Aortic smooth muscle cell (primary cell): ENCODE data around the gene IFNA14. TPM values are rescaled to one million over a fixed set of nuclear protein-coding genes. Genes with fewer than 3 reads are reported as not detected.

Source experiments
- total RNA-seq: library from RNA; depleted of rRNA; stranded (reverse); fragments of >200 nt; gene quantifications from 2 replicates; pipeline ENCODE4 v1.2.3, GENCODE V29; 2014

IFNA14 gene
- total RNA-seq = not detected in 2 replicates

GRCh38 chr9:21239911-21240310 lies at the start of gene IFNA14:
IFNA14 (minus strand) TSS chr9:21240005; CDS start chr9:21239935, 70 bp downstream.

GRCh38 chr9:21228122-21228521 lies 11.7 kb downstream of the IFNA14 start, which contains the start of gene IFNA17:
IFNA17 (minus strand) TSS chr9:21228222; CDS start chr9:21228173, 49 bp downstream.

GRCh38 chr9:21217211-21217610 lies 22.6 kb downstream of the IFNA14 start, which contains the start of gene IFNA16:
IFNA16 (minus strand) TSS chr9:21217311; CDS start chr9:21217305, 6 bp downstream.

GRCh38 chr9:21207043-21207442 lies 32.8 kb downstream of the IFNA14 start, which contains the start of gene IFNA10:
IFNA10 (minus strand) TSS chr9:21207143; CDS start chr9:21207097, 46 bp downstream.

GRCh38 chr9:21202105-21202504 lies 37.7 kb downstream of the IFNA14 start, which contains the start of gene IFNA7:
IFNA7 (minus strand) TSS chr9:21202205; CDS start chr9:21202165, 40 bp downstream.

Other genes with a start within 250 kb of the IFNA14 start
- 1.2 and 1.7 TPM in 2 replicates for gene HACD4, start 208.4 kb downstream of the IFNA14 start, total RNA-seq
- gene IFNB1, start 162.1 kb downstream of the IFNA14 start, total RNA-seq = not detected in 2 replicates
- gene IFNW1, start 98.2 kb downstream of the IFNA14 start, total RNA-seq = not detected in 2 replicates
- not detected in 2 replicates for gene IFNA21, start 73.3 kb downstream of the IFNA14 start, total RNA-seq
- not detected in 2 replicates for gene IFNA4, start 52.4 kb downstream of the IFNA14 start, total RNA-seq
- not detected in 2 replicates for gene IFNA7, start 37.8 kb downstream of the IFNA14 start, total RNA-seq
- not detected in 2 replicates for gene IFNA10, start 32.9 kb downstream of the IFNA14 start, total RNA-seq
- not detected in 2 replicates for gene IFNA16, start 22.7 kb downstream of the IFNA14 start, total RNA-seq
- gene IFNA17, start 11.8 kb downstream of the IFNA14 start, total RNA-seq = not detected in 2 replicates
- not detected in 2 replicates for gene IFNA5, start 65.3 kb upstream of the IFNA14 start, total RNA-seq
- gene KLHL9, start 95.4 kb upstream of the IFNA14 start, total RNA-seq = 42.0 TPM in 2 replicates
- not detected in 2 replicates for gene IFNA6, start 110.9 kb upstream of the IFNA14 start, total RNA-seq
- not detected in 2 replicates for gene IFNA13, start 128.1 kb upstream of the IFNA14 start, total RNA-seq
- not detected in 2 replicates for gene IFNA2, start 145.4 kb upstream of the IFNA14 start, total RNA-seq
- gene IFNA8, start 169.1 kb upstream of the IFNA14 start, total RNA-seq = not detected in 2 replicates
- not detected in 2 replicates for gene IFNA1, start 200.4 kb upstream of the IFNA14 start, total RNA-seq
- gene IFNE, start 242.3 kb upstream of the IFNA14 start, total RNA-seq = 17.2 and 24.6 TPM in 2 replicates